SK-N-SH (cell line): Measurements from ENCODE around the gene ITGAV. TPM values are rescaled to one million over a fixed set of nuclear protein-coding genes. Genes with fewer than 3 reads are reported as not detected.

Source experiments
- CTCF ChIA-PET: fragments of 300-600, 350-600 bp; formaldehyde crosslinking; extraction: SDS; loops from one replicate; lab custom pipeline; 2021; lab: Yijun Ruan, JAX
- POLR2A ChIA-PET: fragments of 350-600 bp; sonication (Branson Sonifier 250); formaldehyde crosslinking; extraction: SDS; loops from one replicate; lab custom pipeline; 2020; ENCODE audit warnings: antibody characterized with exemption, inconsistent platforms; lab: Yijun Ruan, JAX
- DNase-seq: peaks from one replicate; pipeline ENCODE4 v3.0.0; 2012
- H2AFZ ChIP-seq: fragments of 200-600 bp; sonication (generic); 2 replicates; pipeline ENCODE4 v1.8.1; 2016; ENCODE audit warnings: antibody characterized with exemption, mild to moderate bottlenecking, low read depth
- H3F3A ChIP-seq: fragments of 200-600 bp; sonication (generic); replicated peaks from 2 replicates; pipeline ENCODE3; 2016; ENCODE audit warnings: antibody characterized with exemption, mild to moderate bottlenecking; ENCODE audit not compliant: insufficient read depth
- H3K27ac ChIP-seq, 2 experiments: fragments of 200-500 bp in 1 of 2; fragments of 200-600 bp in 1 of 2; sonication (Bioruptor generic) in 1 of 2; sonication (generic), shearing (Covaris generic) in 1 of 2; 2 replicates each; pipeline versions ENCODE4 v1.5.1 to v1.6.1; 2014 to 2016; ENCODE audit warnings: low read depth in 2 of 2, inconsistent platforms in 1 of 2, low read length in 1 of 2, mild to moderate bottlenecking in 1 of 2, mixed read lengths in 1 of 2
- H3K27me3 ChIP-seq: fragments of 200-600 bp; sonication (generic), shearing (Covaris generic); 2 replicates; pipeline ENCODE4 v1.6.1; 2016; ENCODE audit warnings: mixed run types; ENCODE audit not compliant: insufficient read depth
- H3K36me3 ChIP-seq, 2 experiments: fragments of 200-500 bp in 1 of 2; fragments of 200-600 bp in 1 of 2; sonication (Bioruptor generic) in 1 of 2; sonication (generic) in 1 of 2; replicated peaks in 1 of 2; 2 replicates each; pipeline versions ENCODE3 to v1.5.1; 2014 to 2016; ENCODE audit warnings: low read length in 1 of 2, mild to moderate bottlenecking in 1 of 2; ENCODE audit not compliant: insufficient read depth in 2 of 2, control insufficient read depth in 1 of 2
- H3K4me1 ChIP-seq, 2 experiments: fragments of 200-500 bp in 1 of 2; fragments of 200-600 bp in 1 of 2; sonication (Bioruptor generic) in 1 of 2; sonication (generic), shearing (Covaris generic) in 1 of 2; 2 replicates each; pipeline versions ENCODE4 v1.5.1 to v1.6.1; 2014 to 2016; ENCODE audit warnings: low read depth in 1 of 2, low read length in 1 of 2, mixed run types in 1 of 2; ENCODE audit not compliant: insufficient read depth in 2 of 2, control insufficient read depth in 1 of 2
- H3K4me2 ChIP-seq: fragments of 200-600 bp; sonication (generic), shearing (Covaris generic); 2 replicates; pipeline ENCODE4 v1.6.1; 2017; ENCODE audit warnings: mixed run types
- H3K4me3 ChIP-seq, 2 experiments: fragments of 200-500 bp in 1 of 2; fragments of 200-600 bp in 1 of 2; sonication (Bioruptor generic) in 1 of 2; sonication (generic), shearing (Covaris generic) in 1 of 2; 2 replicates each; pipeline versions ENCODE4 v1.5.1 to v1.8.1; 2014 to 2016; ENCODE audit warnings: low read depth in 2 of 2, inconsistent platforms in 1 of 2, low read length in 1 of 2, mild to moderate bottlenecking in 1 of 2, mixed read lengths in 1 of 2, moderate library complexity in 1 of 2
- H3K79me2 ChIP-seq: fragments of 200-600 bp; sonication (generic); 2 replicates; pipeline ENCODE4 v1.8.1; 2017; ENCODE audit warnings: mild to moderate bottlenecking; ENCODE audit not compliant: insufficient read depth
- H3K9ac ChIP-seq: fragments of 200-600 bp; sonication (generic); 2 replicates; pipeline ENCODE4 v1.6.1; 2017; ENCODE audit warnings: mixed run types
- H3K9me2 ChIP-seq: fragments of 200-600 bp; sonication (generic); 2 replicates; pipeline ENCODE4 v1.6.1; 2017; ENCODE audit warnings: mixed run types
- H3K9me3 ChIP-seq: fragments of 200-600 bp; sonication (generic); 2 replicates; pipeline ENCODE4 v1.6.1; 2017; ENCODE audit warnings: mixed run types, mild to moderate bottlenecking, moderate library complexity
- H4K20me1 ChIP-seq: fragments of 200-600 bp; sonication (generic); 2 replicates; pipeline ENCODE4 v1.6.1; 2017; ENCODE audit warnings: mild to moderate bottlenecking, mixed run types; ENCODE audit not compliant: insufficient read depth
- ELF1 ChIP-seq: IDR thresholded peaks from 2 replicates; pipeline ENCODE4 v1.4.0; 2012
- EZH2phosphoT487 ChIP-seq: fragments of 200-600 bp; sonication (generic); IDR thresholded peaks from 2 replicates; pipeline ENCODE4 v1.6.1; 2017; ENCODE audit warnings: low read depth, mixed run types, mild to moderate bottlenecking, antibody characterized with exemption, moderate library complexity, borderline replicate concordance
- FOSL2 ChIP-seq: IDR thresholded peaks from 2 replicates; pipeline ENCODE4 v1.4.0; 2012; ENCODE audit warnings: low read depth, mild to moderate bottlenecking, moderate library complexity, borderline replicate concordance
- FOXJ3 ChIP-seq: sonication (generic); formaldehyde crosslinking; IDR thresholded peaks from 2 replicates; pipeline ENCODE4 v1.5.1; 2020; ENCODE audit warnings: mild to moderate bottlenecking, missing genetic modification reagents
- FOXM1 ChIP-seq: IDR thresholded peaks from 2 replicates; pipeline ENCODE4 v1.4.0; 2012; ENCODE audit warnings: low read depth, mild to moderate bottlenecking
- JUND ChIP-seq: IDR thresholded peaks from 2 replicates; pipeline ENCODE4 v1.4.0; 2012
- MEF2A ChIP-seq: IDR thresholded peaks from 2 replicates; pipeline ENCODE4 v1.4.0; 2012; ENCODE audit warnings: low read depth, borderline replicate concordance
- NRF1 ChIP-seq: IDR thresholded peaks from 2 replicates; pipeline ENCODE4 v1.6.1; 2012; ENCODE audit warnings: low read depth, mild to moderate bottlenecking, low read length
- RCOR1 ChIP-seq: fragments of 150-350 bp; IDR thresholded peaks from 2 replicates; pipeline ENCODE4 v1.6.1; 2017; ENCODE audit warnings: antibody characterized with exemption, low read length
- TEAD4 ChIP-seq: IDR thresholded peaks from 2 replicates; pipeline ENCODE4 v1.4.0; 2012; ENCODE audit warnings: mild to moderate bottlenecking, borderline replicate concordance; ENCODE audit not compliant: insufficient read depth
- USF2 ChIP-seq: fragments of 150-350 bp; IDR thresholded peaks from 2 replicates; pipeline ENCODE4 v1.6.1; 2017; ENCODE audit warnings: antibody characterized with exemption, low read length, low read depth, borderline replicate concordance
- WGBS: methylation state at CpG from one replicate; pipeline ENCODE4 v1.1.6; 2017; ENCODE audit warnings: low lambda C conversion rate; 5-methylcytosine and 5-hydroxymethylcytosine counted together
- polyA plus RNA-seq, 3 experiments: library from polyadenylated mRNA; depleted of rRNA; stranded (reverse); fragments of >200 nt; gene quantifications; 2 replicates each; pipeline ENCODE4 v1.2.3, GENCODE V29; 2012
- TF ChIP-seq, protein P1 (sequence below): fragments of 150-350 bp; IDR thresholded peaks from 2 replicates; pipeline ENCODE4 v1.6.1; 2016; ENCODE audit warnings: mild to moderate bottlenecking, low read depth, low read length
- TF ChIP-seq, protein P2 (sequence below): IDR thresholded peaks from 2 replicates; pipeline ENCODE4 v1.4.0; 2012; ENCODE audit warnings: low read depth, borderline replicate concordance

ITGAV gene
- polyA plus RNA-seq, 1 of the 3 experiments (the other 2 are of a cell fraction) = 24.3 TPM

DNA sequence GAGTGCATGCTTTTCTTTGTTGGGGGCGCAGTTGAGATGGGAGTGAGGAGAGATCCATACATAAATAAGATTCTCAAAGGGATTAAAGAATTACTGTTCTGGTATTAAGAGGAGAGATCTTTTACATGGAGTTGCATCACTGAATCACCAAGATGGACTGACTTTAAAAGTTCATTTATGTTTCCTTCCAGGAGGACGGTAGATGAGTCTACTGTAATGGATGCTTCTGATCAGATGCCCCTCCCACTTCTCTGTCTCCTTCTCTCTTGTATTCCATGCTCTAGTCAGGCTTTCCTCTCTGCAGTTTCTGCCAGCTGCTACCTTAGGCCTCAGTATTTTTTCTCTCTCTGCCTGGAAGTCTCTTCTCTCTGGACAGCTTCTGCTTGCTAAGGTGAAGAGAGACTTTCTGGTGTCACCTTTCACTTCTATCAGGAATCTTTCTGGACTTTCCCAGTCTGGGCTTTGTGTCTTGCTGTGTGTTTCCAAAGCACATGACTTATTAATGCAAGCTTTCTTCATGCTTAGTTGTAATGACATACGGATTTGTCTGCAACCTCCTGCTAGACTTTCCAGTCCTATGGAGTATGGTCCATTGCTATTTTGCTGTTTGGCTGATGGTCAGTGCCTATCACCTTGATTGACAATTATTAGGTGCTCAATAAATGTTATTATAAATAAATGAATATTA lies 127.6 kb downstream of the ITGAV start:
- H3K4me1 ChIP-seq = peaks cover 0 to 6% of the 10 kb centered on the region in 2 experiments; a peak in 1 of 4 replicates
- no peaks in the 10 kb centered on the region for H3K79me2 ChIP-seq
- no peak overlapping the region for H3K9ac ChIP-seq
- TF ChIP-seq JUND (no peak), FOXM1 (no peak), FOSL2 (no peak), NRF1 (no peak)
- TF ChIP-seq, protein P1, sequence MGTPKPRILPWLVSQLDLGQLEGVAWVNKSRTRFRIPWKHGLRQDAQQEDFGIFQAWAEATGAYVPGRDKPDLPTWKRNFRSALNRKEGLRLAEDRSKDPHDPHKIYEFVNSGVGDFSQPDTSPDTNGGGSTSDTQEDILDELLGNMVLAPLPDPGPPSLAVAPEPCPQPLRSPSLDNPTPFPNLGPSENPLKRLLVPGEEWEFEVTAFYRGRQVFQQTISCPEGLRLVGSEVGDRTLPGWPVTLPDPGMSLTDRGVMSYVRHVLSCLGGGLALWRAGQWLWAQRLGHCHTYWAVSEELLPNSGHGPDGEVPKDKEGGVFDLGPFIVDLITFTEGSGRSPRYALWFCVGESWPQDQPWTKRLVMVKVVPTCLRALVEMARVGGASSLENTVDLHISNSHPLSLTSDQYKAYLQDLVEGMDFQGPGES = no peak
- no peaks in the 10 kb centered on the region for H3K9me2 ChIP-seq
- DNase-seq = no peak
- no peak overlapping the region for H3K27ac ChIP-seq
- ChIA-PET CTCF (no interaction called here), POLR2A (no interaction called here)
- no peaks in the 10 kb centered on the region for H3K36me3 ChIP-seq
- H3F3A ChIP-seq = no peaks in the 10 kb centered on the region
- H3K9me3 ChIP-seq = no peaks in the 10 kb centered on the region
- H4K20me1 ChIP-seq = no peaks in the 10 kb centered on the region
- WGBS = 67% methylated on average over 3 of the region's 3 CpGs
- H2AFZ ChIP-seq = no peak overlapping the region
- H3K4me2 ChIP-seq = no peak overlapping the region
- no peaks in the 10 kb centered on the region for H3K27me3 ChIP-seq
- H3K4me3 ChIP-seq = no peak overlapping the region

- ChIA-PET CTCF (no interaction called here), POLR2A (no interaction called here)
- peaks cover 0 to 6% of the 10 kb centered on the region in 2 experiments; a peak in 1 of 4 replicates for H3K4me1 ChIP-seq
- WGBS = 97% methylated on average over 3 of the region's 3 CpGs
- no peaks in the 10 kb centered on the region for H3K27me3 ChIP-seq
- H4K20me1 ChIP-seq = no peaks in the 10 kb centered on the region
- DNase-seq = no peak
- no peak overlapping the region for H3K4me3 ChIP-seq
- no peaks in the 10 kb centered on the region for H3K9me2 ChIP-seq
- H3F3A ChIP-seq = no peaks in the 10 kb centered on the region
- no peaks in the 10 kb centered on the region for H3K36me3 ChIP-seq
- H3K9me3 ChIP-seq = no peaks in the 10 kb centered on the region
- H3K27ac ChIP-seq = no peak overlapping the region
- no peak overlapping the region for H2AFZ ChIP-seq
- H3K9ac ChIP-seq = no peak overlapping the region
- TF ChIP-seq ELF1 = no peak
- TF ChIP-seq MEF2A = no peak
- TF ChIP-seq FOXJ3 (CRISPR knock-in tag) = no peak
- TF ChIP-seq, protein P2, sequence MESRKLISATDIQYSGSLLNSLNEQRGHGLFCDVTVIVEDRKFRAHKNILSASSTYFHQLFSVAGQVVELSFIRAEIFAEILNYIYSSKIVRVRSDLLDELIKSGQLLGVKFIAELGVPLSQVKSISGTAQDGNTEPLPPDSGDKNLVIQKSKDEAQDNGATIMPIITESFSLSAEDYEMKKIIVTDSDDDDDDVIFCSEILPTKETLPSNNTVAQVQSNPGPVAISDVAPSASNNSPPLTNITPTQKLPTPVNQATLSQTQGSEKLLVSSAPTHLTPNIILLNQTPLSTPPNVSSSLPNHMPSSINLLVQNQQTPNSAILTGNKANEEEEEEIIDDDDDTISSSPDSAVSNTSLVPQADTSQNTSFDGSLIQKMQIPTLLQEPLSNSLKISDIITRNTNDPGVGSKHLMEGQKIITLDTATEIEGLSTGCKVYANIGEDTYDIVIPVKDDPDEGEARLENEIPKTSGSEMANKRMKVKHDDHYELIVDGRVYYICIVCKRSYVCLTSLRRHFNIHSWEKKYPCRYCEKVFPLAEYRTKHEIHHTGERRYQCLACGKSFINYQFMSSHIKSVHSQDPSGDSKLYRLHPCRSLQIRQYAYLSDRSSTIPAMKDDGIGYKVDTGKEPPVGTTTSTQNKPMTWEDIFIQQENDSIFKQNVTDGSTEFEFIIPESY = no peak
- TF ChIP-seq EZH2phosphoT487 = no peak
- TF ChIP-seq USF2 = no peak
- no peak for TF ChIP-seq RCOR1
- no peak for TF ChIP-seq TEAD4
- no peak for TF ChIP-seq FOSL2
- TF ChIP-seq JUND = no peak
- TF ChIP-seq, all 33 proteins: peak for 0
- H3K4me2 ChIP-seq = no peak overlapping the region
- no peaks in the 10 kb centered on the region for H3K79me2 ChIP-seq
Observed at GRCh38 chr2:186718122-186718521, 128.3 kb downstream of the ITGAV start.
